ENCODE data around the gene MUL1.

The MUL1 gene

DNA sequence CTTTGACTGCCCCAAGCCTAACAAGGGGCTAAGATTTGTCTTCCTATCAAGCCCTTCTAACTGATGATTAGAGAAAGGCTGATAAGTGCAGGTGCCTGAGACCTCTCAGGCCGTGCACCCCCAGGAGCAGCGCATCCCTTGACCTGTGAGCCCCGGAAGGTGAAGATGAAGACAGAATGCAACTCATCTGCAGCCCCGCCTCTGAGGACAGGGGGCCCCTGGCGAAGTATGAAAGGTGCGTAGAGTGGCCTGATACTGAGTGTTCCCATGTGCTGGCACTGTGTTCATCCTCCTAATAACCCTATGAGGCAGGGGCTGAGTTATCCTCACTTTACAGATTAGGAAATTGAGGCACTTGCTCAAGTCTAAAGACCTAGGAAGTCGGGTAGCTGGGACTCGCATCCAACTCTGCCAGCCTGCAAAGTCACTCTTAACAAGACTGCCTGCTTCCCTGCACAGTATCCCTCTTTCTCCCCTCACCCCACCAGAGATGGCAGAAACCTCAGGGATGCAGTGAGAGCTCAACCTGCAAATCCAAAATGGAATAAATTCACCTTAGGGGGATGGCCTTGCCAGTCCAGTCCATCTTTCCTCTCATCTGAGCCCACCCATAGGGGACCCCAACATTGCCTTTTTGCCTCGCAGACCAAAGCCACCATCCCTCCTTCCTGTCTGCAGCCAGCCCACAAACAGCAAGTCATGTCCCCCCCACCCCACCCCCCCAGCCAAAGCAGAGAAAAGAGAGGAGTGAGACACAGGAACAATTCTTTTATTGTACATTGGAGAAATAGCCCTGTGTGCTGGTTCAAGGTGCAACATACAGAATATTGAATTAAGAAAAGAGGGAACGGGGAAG, 26.1 kb downstream of the MUL1 start:
- H3K4me3 ChIP-seq (ENCODE audit: control insufficient read depth, low read depth, low read length) = no peak overlapping the region
- no peak for DNase-seq (ENCODE audit: low read depth)

DNA sequence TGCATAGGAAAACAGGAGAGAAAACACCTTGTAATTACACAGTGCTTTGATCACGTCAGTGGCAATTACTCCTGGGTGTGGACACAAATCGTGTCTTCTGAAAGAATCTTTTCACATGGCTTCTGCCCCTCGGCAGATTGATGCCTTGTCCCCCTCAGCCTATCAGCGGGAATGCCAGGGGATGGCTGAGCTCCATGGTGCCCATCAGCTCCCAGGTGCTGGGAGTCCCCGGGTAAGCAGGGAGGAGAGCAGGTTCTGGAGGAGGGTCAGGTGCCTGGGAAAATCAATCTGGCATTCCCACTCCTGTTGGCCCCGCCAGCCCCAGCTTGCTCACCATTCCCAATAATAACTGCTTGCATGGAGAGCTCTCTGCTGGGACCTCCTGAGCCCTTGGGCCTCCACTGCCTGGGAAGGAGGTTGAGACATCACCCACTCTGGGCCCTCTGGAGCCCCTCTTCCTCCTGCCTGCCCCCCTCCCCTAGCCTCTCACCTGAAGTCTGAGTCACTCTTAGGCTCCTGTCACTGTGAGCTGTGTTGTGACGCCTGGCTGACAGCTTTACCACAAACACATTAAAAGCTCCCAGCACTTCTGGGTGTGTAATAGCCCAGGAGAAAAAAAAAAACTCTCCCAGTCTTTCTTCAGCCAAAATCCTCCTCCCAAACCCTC, 26.9 kb downstream of the MUL1 start:
- TF ChIP-seq, protein P1, sequence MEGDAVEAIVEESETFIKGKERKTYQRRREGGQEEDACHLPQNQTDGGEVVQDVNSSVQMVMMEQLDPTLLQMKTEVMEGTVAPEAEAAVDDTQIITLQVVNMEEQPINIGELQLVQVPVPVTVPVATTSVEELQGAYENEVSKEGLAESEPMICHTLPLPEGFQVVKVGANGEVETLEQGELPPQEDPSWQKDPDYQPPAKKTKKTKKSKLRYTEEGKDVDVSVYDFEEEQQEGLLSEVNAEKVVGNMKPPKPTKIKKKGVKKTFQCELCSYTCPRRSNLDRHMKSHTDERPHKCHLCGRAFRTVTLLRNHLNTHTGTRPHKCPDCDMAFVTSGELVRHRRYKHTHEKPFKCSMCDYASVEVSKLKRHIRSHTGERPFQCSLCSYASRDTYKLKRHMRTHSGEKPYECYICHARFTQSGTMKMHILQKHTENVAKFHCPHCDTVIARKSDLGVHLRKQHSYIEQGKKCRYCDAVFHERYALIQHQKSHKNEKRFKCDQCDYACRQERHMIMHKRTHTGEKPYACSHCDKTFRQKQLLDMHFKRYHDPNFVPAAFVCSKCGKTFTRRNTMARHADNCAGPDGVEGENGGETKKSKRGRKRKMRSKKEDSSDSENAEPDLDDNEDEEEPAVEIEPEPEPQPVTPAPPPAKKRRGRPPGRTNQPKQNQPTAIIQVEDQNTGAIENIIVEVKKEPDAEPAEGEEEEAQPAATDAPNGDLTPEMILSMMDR (IDR thresholded peaks at IDR 0.05; ENCODE audit: control insufficient read depth, insufficient read depth, low read depth, low read length, missing control alignments) = no peak
- no peak overlapping the region for H3K4me3 ChIP-seq (ENCODE audit: control insufficient read depth, low read depth, low read length)
- no peak for DNase-seq (ENCODE audit: low read depth)

More for the DNA sequence above, 26.1 kb downstream of the MUL1 start:
- TF ChIP-seq, protein P1 (IDR thresholded peaks at IDR 0.05; ENCODE audit: control insufficient read depth, insufficient read depth, low read depth, low read length, missing control alignments) = no peak

- TF ChIP-seq, protein P1 (IDR thresholded peaks at IDR 0.05; ENCODE audit: control insufficient read depth, insufficient read depth, low read depth, low read length, missing control alignments) = no peak
- no peak for DNase-seq (ENCODE audit: low read depth)
- no peak overlapping the region for H3K4me3 ChIP-seq (ENCODE audit: control insufficient read depth, low read depth, low read length)
Measured at GRCh38 chr1:20480243-20480944, 27.6 kb downstream of the MUL1 start.

- DNase-seq (ENCODE audit: low read depth) = no peak
- no peak overlapping the region for H3K4me3 ChIP-seq (ENCODE audit: control insufficient read depth, low read depth, low read length)
- TF ChIP-seq, protein P1 (IDR thresholded peaks at IDR 0.05; ENCODE audit: control insufficient read depth, insufficient read depth, low read depth, low read length, missing control alignments) = no peak
Measured at GRCh38 chr1:20479840-20480239, 28.1 kb downstream of the MUL1 start.

- no peak overlapping the region for H3K4me3 ChIP-seq (ENCODE audit: control insufficient read depth, low read depth, low read length)
- TF ChIP-seq, protein P1 (IDR thresholded peaks at IDR 0.05; ENCODE audit: control insufficient read depth, insufficient read depth, low read depth, low read length, missing control alignments) = no peak
- no peak for DNase-seq (ENCODE audit: low read depth)
Measured at GRCh38 chr1:20478057-20478635, 29.8 kb downstream of the MUL1 start.

GRCh38 chr1:20477348-20478056, 30.4 kb downstream of the MUL1 start:
- DNase-seq (ENCODE audit: low read depth) = no peak
- TF ChIP-seq, protein P1 (IDR thresholded peaks at IDR 0.05; ENCODE audit: control insufficient read depth, insufficient read depth, low read depth, low read length, missing control alignments) = no peak
- no peak overlapping the region for H3K4me3 ChIP-seq (ENCODE audit: control insufficient read depth, low read depth, low read length)
